HepG2 (cell line): ENCODE results near the gene TGIF1. TPM values are rescaled to one million over a fixed set of nuclear protein-coding genes. Genes with fewer than 3 reads are reported as not detected.

Source experiments
- EP300 ChIP-seq, 3 experiments: sonication (generic) in 1 of 3; formaldehyde crosslinking in 1 of 3; IDR thresholded peaks; 2 replicates each; pipeline versions ENCODE4 v1.5.1 to v1.6.1; 2011 to 2020; ENCODE audit warnings: low read depth in 2 of 3, low read length in 2 of 3, borderline replicate concordance in 1 of 3, improper control_type of control experiment in 1 of 3, mild to moderate bottlenecking in 1 of 3, missing genetic modification reagents in 1 of 3, moderate library complexity in 1 of 3
- FOXK1 ChIP-seq: sonication (generic); formaldehyde crosslinking; IDR thresholded peaks from 2 replicates; pipeline ENCODE4 v1.4.0; 2020; ENCODE audit warnings: low read depth, missing genetic modification reagents, borderline replicate concordance
- GATAD1 ChIP-seq: IDR thresholded peaks from 2 replicates; pipeline ENCODE4 v1.6.1; 2016; ENCODE audit warnings: missing genetic modification reagents, missing compliant biosample characterization
- JUNB ChIP-seq: sonication (generic); formaldehyde crosslinking; IDR thresholded peaks from 2 replicates; pipeline ENCODE4 v1.8.0; 2022; ENCODE audit warnings: missing genetic modification reagents, mild to moderate bottlenecking, borderline replicate concordance
- MBD4 ChIP-seq: IDR thresholded peaks from 2 replicates; pipeline ENCODE4 v1.6.1; 2012; ENCODE audit warnings: low read length, inconsistent platforms, borderline replicate concordance
- SIX1 ChIP-seq: sonication (generic); formaldehyde crosslinking; IDR thresholded peaks from 2 replicates; pipeline ENCODE4 v1.4.0; 2020; ENCODE audit warnings: missing genetic modification reagents, borderline replicate concordance
- SMYD3 ChIP-seq: sonication (generic); formaldehyde crosslinking; IDR thresholded peaks from 2 replicates; pipeline ENCODE4 v1.8.1; 2023; ENCODE audit warnings: mild to moderate bottlenecking, missing genetic modification reagents
- SOX5 ChIP-seq: IDR thresholded peaks from 2 replicates; pipeline ENCODE4 v1.6.1; 2016; ENCODE audit warnings: borderline replicate concordance
- XBP1 ChIP-seq: sonication (generic); formaldehyde crosslinking; IDR thresholded peaks from 2 replicates; pipeline ENCODE4 v1.5.0; 2020; ENCODE audit warnings: missing genetic modification reagents
- ZNF282 ChIP-seq: fragments of 450-650 bp; IDR thresholded peaks from 2 replicates; pipeline ENCODE4 v1.6.1; 2018; ENCODE audit not compliant: partially characterized antibody
- ZNF576 ChIP-seq: sonication (generic); formaldehyde crosslinking; IDR thresholded peaks from 2 replicates; pipeline ENCODE4 v1.4.0; 2020; ENCODE audit warnings: mild to moderate bottlenecking, missing genetic modification reagents
- ZNF780A ChIP-seq: sonication (generic); formaldehyde crosslinking; IDR thresholded peaks from 2 replicates; pipeline ENCODE4 v1.8.0; 2022; ENCODE audit warnings: mild to moderate bottlenecking, missing genetic modification reagents, moderate library complexity
- ZSCAN25 ChIP-seq: sonication (generic); formaldehyde crosslinking; IDR thresholded peaks from 2 replicates; pipeline ENCODE4 v1.8.0; 2022; ENCODE audit warnings: mild to moderate bottlenecking, missing genetic modification reagents
- polyA plus RNA-seq, 8 experiments: library from polyadenylated mRNA; depleted of rRNA in 3 of 8; stranded (reverse) in 7 of 8; unstranded in 1 of 8; fragments of >200 nt; fragmentation: Illumina TruSeq in 4 of 8; extraction: Trizol in 4 of 8; gene quantifications; 2 replicates each; pipeline versions ENCODE4 v1.2.1 to v1.2.3, GENCODE V29; 2011 to 2016; ENCODE audit warnings: low read depth in 4 of 8, missing spikeins in 1 of 8, mixed read lengths in 1 of 8; ENCODE audit not compliant: insufficient read depth in 1 of 8
- total RNA-seq, 5 experiments: library from RNA; depleted of rRNA; stranded (reverse); fragments of >200 nt; fragmentation: Illumina TruSeq; extraction: Trizol; gene quantifications; 2 replicates each; pipeline ENCODE4 v1.2.3, GENCODE V29; 2016; ENCODE audit warnings: low read depth in 1 of 5
- TF ChIP-seq, protein P1 (sequence below): sonication (generic); formaldehyde crosslinking; IDR thresholded peaks from 2 replicates; pipeline ENCODE4 v1.4.0; 2020; ENCODE audit warnings: mild to moderate bottlenecking, missing genetic modification reagents
- TF ChIP-seq, protein P2 (sequence below): sonication (generic); formaldehyde crosslinking; conservative IDR thresholded peaks from 2 replicates; pipeline ENCODE4 v1.8.0; 2022; ENCODE audit warnings: low read depth, missing genetic modification reagents
- TF ChIP-seq, protein P3 (sequence below): sonication (generic); IDR thresholded peaks from 2 replicates; pipeline ENCODE4 v1.6.1; 2016; ENCODE audit warnings: low read depth, borderline replicate concordance
- TF ChIP-seq, protein P4 (sequence below): sonication (generic); formaldehyde crosslinking; IDR thresholded peaks from 2 replicates; pipeline ENCODE4 v1.4.0; 2020; ENCODE audit warnings: missing genetic modification reagents
- TF ChIP-seq, protein P5 (sequence below): sonication (generic); formaldehyde crosslinking; IDR thresholded peaks from 2 replicates; pipeline ENCODE4 v1.5.0; 2020; ENCODE audit warnings: mild to moderate bottlenecking, missing genetic modification reagents

TGIF1 gene
- total and polyA plus RNA-seq, 2 of the 13 experiments (the other 11 are each of a cell fraction or from before 2014, with no cell fraction given) = 50.0 to 76.1 TPM

GRCh38 chr18:3456686-3457069, 6.7 kb downstream of the TGIF1 start (continued):
- TF ChIP-seq, protein P1, sequence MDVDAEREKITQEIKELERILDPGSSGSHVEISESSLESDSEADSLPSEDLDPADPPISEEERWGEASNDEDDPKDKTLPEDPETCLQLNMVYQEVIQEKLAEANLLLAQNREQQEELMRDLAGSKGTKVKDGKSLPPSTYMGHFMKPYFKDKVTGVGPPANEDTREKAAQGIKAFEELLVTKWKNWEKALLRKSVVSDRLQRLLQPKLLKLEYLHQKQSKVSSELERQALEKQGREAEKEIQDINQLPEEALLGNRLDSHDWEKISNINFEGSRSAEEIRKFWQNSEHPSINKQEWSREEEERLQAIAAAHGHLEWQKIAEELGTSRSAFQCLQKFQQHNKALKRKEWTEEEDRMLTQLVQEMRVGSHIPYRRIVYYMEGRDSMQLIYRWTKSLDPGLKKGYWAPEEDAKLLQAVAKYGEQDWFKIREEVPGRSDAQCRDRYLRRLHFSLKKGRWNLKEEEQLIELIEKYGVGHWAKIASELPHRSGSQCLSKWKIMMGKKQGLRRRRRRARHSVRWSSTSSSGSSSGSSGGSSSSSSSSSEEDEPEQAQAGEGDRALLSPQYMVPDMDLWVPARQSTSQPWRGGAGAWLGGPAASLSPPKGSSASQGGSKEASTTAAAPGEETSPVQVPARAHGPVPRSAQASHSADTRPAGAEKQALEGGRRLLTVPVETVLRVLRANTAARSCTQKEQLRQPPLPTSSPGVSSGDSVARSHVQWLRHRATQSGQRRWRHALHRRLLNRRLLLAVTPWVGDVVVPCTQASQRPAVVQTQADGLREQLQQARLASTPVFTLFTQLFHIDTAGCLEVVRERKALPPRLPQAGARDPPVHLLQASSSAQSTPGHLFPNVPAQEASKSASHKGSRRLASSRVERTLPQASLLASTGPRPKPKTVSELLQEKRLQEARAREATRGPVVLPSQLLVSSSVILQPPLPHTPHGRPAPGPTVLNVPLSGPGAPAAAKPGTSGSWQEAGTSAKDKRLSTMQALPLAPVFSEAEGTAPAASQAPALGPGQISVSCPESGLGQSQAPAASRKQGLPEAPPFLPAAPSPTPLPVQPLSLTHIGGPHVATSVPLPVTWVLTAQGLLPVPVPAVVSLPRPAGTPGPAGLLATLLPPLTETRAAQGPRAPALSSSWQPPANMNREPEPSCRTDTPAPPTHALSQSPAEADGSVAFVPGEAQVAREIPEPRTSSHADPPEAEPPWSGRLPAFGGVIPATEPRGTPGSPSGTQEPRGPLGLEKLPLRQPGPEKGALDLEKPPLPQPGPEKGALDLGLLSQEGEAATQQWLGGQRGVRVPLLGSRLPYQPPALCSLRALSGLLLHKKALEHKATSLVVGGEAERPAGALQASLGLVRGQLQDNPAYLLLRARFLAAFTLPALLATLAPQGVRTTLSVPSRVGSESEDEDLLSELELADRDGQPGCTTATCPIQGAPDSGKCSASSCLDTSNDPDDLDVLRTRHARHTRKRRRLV = no peak
- TF ChIP-seq ZNF282 (no peak), XBP1 (CRISPR knock-in tag) (no peak), SMYD3 (CRISPR knock-in tag) (no peak), ZNF576 (CRISPR knock-in tag) (no peak), EP300 (IDR thresholded peaks at IDR 0.05; ENCODE audit: low read depth in 2 of 2, low read length in 2 of 2) (peak in 1 of 2 experiments; percentile 93; a peak in 2 of 4 replicates), EP300 (CRISPR knock-in tag; IDR thresholded peaks at IDR 0.05; ENCODE audit: borderline replicate concordance) (peak; percentile 52; the same call in 1 of the 2 replicates), SOX5 (CRISPR knock-in tag) (peak; percentile 87), MBD4 (peak; percentile 73; the same call in 1 of the 2 replicates), FOXK1 (CRISPR knock-in tag) (peak; percentile 72), JUNB (CRISPR knock-in tag) (no peak), SIX1 (CRISPR knock-in tag) (peak; percentile 99), GATAD1 (CRISPR knock-in tag) (no peak), ZSCAN25 (CRISPR knock-in tag) (no peak), ZNF780A (CRISPR knock-in tag) (no peak)
- TF ChIP-seq, protein P2, sequence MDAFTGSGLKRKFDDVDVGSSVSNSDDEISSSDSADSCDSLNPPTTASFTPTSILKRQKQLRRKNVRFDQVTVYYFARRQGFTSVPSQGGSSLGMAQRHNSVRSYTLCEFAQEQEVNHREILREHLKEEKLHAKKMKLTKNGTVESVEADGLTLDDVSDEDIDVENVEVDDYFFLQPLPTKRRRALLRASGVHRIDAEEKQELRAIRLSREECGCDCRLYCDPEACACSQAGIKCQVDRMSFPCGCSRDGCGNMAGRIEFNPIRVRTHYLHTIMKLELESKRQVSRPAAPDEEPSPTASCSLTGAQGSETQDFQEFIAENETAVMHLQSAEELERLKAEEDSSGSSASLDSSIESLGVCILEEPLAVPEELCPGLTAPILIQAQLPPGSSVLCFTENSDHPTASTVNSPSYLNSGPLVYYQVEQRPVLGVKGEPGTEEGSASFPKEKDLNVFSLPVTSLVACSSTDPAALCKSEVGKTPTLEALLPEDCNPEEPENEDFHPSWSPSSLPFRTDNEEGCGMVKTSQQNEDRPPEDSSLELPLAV (CRISPR knock-in tag) = no peak
- TF ChIP-seq, protein P3, sequence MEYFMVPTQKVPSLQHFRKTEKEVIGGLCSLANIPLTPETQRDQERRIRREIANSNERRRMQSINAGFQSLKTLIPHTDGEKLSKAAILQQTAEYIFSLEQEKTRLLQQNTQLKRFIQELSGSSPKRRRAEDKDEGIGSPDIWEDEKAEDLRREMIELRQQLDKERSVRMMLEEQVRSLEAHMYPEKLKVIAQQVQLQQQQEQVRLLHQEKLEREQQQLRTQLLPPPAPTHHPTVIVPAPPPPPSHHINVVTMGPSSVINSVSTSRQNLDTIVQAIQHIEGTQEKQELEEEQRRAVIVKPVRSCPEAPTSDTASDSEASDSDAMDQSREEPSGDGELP = 0 out of 2 replicates have a peak, but pooled peaks have one; percentile 11
- TF ChIP-seq, protein P4, sequence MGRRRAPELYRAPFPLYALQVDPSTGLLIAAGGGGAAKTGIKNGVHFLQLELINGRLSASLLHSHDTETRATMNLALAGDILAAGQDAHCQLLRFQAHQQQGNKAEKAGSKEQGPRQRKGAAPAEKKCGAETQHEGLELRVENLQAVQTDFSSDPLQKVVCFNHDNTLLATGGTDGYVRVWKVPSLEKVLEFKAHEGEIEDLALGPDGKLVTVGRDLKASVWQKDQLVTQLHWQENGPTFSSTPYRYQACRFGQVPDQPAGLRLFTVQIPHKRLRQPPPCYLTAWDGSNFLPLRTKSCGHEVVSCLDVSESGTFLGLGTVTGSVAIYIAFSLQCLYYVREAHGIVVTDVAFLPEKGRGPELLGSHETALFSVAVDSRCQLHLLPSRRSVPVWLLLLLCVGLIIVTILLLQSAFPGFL = no peak
- TF ChIP-seq, protein P5, sequence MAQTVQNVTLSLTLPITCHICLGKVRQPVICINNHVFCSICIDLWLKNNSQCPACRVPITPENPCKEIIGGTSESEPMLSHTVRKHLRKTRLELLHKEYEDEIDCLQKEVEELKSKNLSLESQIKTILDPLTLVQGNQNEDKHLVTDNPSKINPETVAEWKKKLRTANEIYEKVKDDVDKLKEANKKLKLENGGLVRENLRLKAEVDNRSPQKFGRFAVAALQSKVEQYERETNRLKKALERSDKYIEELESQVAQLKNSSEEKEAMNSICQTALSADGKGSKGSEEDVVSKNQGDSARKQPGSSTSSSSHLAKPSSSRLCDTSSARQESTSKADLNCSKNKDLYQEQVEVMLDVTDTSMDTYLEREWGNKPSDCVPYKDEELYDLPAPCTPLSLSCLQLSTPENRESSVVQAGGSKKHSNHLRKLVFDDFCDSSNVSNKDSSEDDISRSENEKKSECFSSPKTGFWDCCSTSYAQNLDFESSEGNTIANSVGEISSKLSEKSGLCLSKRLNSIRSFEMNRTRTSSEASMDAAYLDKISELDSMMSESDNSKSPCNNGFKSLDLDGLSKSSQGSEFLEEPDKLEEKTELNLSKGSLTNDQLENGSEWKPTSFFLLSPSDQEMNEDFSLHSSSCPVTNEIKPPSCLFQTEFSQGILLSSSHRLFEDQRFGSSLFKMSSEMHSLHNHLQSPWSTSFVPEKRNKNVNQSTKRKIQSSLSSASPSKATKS (CRISPR knock-in tag) = no peak
